ENCODE measurements around the gene PMP22.

PMP22 gene

DNA sequence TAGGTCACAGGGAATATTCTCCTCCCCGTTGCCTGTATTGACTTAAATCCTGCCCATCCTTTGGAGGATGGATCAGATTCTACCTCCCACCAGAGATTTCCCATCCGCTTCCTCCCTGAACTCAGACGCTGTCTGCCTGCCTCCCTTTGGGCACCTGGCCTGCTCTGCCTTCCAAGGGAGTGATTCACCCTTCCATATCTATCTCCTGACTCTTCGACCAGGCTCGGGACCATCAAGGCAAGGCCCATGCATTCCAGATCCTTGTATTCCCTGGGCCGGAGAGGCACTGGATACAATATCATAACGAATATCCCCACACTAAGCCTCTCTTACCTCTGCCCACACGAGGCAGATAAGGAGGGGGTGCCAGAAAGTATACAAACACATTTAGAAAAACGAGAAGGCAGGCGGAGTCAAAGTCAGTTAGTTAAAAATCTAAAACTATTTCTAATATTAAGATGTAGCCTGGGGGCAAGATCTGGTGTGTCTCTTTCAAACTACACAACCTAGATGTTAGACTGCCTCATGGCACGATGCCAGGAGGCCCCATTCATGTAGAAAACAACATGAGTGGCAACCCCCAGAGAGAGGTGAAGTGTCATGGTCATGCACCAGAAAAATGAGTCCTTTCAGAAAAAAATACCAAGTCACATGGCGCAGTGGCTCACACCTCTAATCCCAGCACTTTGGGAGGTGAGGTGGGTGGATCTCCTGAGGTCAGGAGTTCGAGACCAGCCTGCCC lies 9.2 kb downstream of the PMP22 start:
- TF ChIP-seq TEAD4 (IDR thresholded peaks at IDR 0.05) (no peak), TCF12 (IDR thresholded peaks at IDR 0.05; ENCODE audit: low read depth) (no peak)

DNA sequence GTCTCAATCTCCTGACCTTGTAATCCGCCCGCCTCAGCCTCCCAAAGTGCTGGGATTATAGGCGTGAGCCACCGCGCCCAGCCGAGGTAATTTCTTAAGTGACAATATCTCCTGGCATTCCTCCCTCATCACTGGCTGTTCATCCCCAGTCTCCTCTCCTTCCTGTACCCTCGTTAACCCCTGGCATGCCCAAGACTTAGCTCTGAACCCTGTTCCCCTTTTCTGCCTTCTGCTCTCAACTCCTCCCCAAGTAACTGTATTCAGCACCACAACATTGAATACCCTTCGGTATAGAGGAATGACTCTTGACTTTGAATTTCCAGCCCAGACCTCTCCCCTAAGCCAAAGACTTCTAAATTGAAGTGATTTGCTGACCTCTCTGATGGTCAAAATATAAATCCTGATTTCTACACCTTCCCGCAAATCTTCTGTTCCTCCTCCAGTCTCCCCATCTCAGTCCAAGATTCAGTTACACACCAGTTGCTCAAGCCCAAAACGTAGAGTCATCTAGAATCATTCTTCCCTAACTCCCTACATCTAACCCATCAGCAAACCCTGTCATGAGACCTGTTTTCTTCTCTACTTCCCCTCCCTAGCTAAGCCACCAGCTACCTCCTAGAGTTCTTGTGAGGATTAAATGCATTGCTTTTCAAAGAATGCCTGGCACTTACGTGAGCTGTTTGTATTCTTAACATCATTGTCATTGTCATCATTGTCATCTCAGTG lies 14.8 kb downstream of the PMP22 start:
- no peak for TF ChIP-seq CREB1 (IDR thresholded peaks at IDR 0.05; ENCODE audit: low read depth)
- TF ChIP-seq NFIC (IDR thresholded peaks at IDR 0.05): no peak

DNA sequence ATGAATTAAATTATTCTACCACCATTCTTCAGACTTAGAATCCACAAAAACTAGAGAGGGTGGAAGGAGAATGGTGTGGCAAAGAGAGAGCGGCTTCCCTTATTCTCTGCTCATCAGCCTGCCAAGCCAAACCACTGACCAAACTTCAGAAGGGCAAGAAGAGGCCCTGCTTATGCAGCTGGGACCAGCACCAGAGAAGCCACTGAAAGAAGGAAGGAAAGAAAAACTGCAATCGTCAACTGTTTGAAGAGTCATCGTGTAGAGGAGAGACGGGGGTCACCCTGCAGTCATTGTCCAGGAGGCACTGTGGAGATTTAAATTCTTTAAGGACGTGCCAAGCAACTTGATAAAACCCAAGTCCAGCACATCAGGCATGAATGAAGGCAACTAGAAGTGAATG lies 15.6 kb downstream of the PMP22 start:
- no peak for TF ChIP-seq RAD21 (IDR thresholded peaks at IDR 0.05; ENCODE audit: low read depth)
- no peak for TF ChIP-seq FOXM1 (IDR thresholded peaks at IDR 0.05; ENCODE audit: borderline replicate concordance, low read depth)
- TF ChIP-seq NFIC (IDR thresholded peaks at IDR 0.05): no peak
- TF ChIP-seq CEBPB (IDR thresholded peaks at IDR 0.05): no peak
- TF ChIP-seq CREB1 (IDR thresholded peaks at IDR 0.05; ENCODE audit: low read depth): no peak
- TF ChIP-seq, protein P1, sequence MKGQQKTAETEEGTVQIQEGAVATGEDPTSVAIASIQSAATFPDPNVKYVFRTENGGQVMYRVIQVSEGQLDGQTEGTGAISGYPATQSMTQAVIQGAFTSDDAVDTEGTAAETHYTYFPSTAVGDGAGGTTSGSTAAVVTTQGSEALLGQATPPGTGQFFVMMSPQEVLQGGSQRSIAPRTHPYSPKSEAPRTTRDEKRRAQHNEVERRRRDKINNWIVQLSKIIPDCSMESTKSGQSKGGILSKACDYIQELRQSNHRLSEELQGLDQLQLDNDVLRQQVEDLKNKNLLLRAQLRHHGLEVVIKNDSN (IDR thresholded peaks at IDR 0.05): no peak
- TF ChIP-seq EP300 (IDR thresholded peaks at IDR 0.05; ENCODE audit: borderline replicate concordance): no peak
- no peak for TF ChIP-seq TCF12 (IDR thresholded peaks at IDR 0.05; ENCODE audit: low read depth)
- no peak for TF ChIP-seq ZBTB7A (IDR thresholded peaks at IDR 0.05; ENCODE audit: low read depth)
- TF ChIP-seq EGR1 (IDR thresholded peaks at IDR 0.05): no peak
- TF ChIP-seq TAF1 (IDR thresholded peaks at IDR 0.05; ENCODE audit: low read depth): no peak
- no peak for TF ChIP-seq TEAD4 (IDR thresholded peaks at IDR 0.05)
- no peak for TF ChIP-seq YY1 (IDR thresholded peaks at IDR 0.05; ENCODE audit: low read depth)
- TF ChIP-seq, protein P2, sequence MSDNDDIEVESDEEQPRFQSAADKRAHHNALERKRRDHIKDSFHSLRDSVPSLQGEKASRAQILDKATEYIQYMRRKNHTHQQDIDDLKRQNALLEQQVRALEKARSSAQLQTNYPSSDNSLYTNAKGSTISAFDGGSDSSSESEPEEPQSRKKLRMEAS (IDR thresholded peaks at IDR 0.05): no peak
- TF ChIP-seq, protein P3, sequence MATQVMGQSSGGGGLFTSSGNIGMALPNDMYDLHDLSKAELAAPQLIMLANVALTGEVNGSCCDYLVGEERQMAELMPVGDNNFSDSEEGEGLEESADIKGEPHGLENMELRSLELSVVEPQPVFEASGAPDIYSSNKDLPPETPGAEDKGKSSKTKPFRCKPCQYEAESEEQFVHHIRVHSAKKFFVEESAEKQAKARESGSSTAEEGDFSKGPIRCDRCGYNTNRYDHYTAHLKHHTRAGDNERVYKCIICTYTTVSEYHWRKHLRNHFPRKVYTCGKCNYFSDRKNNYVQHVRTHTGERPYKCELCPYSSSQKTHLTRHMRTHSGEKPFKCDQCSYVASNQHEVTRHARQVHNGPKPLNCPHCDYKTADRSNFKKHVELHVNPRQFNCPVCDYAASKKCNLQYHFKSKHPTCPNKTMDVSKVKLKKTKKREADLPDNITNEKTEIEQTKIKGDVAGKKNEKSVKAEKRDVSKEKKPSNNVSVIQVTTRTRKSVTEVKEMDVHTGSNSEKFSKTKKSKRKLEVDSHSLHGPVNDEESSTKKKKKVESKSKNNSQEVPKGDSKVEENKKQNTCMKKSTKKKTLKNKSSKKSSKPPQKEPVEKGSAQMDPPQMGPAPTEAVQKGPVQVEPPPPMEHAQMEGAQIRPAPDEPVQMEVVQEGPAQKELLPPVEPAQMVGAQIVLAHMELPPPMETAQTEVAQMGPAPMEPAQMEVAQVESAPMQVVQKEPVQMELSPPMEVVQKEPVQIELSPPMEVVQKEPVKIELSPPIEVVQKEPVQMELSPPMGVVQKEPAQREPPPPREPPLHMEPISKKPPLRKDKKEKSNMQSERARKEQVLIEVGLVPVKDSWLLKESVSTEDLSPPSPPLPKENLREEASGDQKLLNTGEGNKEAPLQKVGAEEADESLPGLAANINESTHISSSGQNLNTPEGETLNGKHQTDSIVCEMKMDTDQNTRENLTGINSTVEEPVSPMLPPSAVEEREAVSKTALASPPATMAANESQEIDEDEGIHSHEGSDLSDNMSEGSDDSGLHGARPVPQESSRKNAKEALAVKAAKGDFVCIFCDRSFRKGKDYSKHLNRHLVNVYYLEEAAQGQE (IDR thresholded peaks at IDR 0.05; ENCODE audit: low read depth): no peak

DNA sequence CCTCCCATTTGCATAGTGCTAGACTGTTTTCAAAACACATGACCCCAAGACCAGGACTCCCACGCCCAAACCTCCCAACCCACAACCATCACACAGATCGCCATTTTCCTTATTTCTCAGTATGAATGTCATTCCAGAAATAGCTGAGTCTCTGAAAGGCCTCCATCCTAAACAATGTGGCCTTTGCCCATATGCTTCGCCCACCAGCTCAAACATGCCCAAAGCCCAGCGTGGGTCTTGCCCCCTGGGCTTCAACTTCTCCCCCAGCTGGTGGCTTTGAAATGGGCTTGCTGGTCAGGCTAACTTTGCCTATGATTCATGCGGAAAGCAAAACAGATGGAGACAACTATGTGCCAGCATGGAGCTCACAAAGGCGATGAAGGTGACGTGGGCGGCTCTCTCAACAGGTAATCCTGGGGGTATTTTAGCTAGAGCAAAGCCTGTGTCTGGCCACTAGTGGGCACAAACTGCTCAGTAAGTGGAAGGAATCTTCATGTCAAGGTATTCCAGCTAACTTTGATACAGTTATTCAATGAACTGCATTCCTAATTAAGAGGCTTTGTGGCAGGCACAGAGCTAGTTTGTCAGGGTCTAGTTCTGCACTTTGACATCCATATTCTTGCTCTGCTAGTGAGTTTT lies 17.1 kb downstream of the PMP22 start:
- no peak for TF ChIP-seq FOXM1 (IDR thresholded peaks at IDR 0.05; ENCODE audit: borderline replicate concordance, low read depth)
- TF ChIP-seq RAD21 (IDR thresholded peaks at IDR 0.05; ENCODE audit: low read depth): peak; percentile 60

DNA sequence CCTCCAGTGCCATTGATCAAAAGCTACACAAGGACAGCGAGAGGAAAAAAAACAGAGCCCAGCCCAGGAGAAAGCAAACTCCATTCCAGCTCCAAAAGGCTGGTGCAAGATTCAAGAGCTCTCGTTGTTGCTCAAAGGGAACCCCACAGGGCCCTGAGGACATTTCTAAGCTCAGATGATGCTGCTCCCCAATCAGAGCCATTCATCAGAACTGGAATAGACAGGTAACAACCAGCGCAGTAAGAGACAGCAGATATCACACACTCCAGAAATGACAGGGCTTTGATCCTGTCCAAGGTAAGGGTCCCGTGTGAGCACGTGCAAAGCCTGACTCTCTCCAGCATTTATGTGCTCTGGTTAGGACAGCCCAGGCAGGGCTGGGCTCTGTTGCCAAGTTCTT lies 20.1 kb downstream of the PMP22 start:
- TF ChIP-seq EGR1 (IDR thresholded peaks at IDR 0.05): no peak
- TF ChIP-seq YY1 (IDR thresholded peaks at IDR 0.05; ENCODE audit: low read depth): no peak
- TF ChIP-seq, protein P3 (IDR thresholded peaks at IDR 0.05; ENCODE audit: low read depth): no peak
- TF ChIP-seq TEAD4 (IDR thresholded peaks at IDR 0.05): no peak
- no peak for TF ChIP-seq NFIC (IDR thresholded peaks at IDR 0.05)
- TF ChIP-seq, protein P1 (IDR thresholded peaks at IDR 0.05): no peak
- TF ChIP-seq CREB1 (IDR thresholded peaks at IDR 0.05; ENCODE audit: low read depth): no peak

DNA sequence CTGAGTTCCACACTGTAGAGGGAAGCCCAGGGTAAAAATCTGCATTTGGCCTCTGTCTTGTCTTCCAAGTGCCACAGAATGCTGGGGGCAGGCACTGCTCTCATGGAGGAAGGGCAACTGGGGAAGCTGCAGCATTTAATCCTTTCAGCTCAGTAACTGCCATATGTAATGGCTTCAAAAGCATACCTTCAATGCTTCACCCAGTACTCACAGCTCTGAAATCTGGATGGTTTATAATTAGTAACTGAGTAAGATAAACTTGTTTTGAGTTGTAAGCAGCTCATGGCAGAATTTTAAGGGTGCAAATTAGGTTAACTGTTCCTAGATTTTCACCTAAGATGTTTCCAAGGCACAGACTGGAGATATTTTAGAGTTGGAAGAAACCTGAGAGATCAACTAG lies 24.5 kb downstream of the PMP22 start:
- no peak for TF ChIP-seq CEBPB (IDR thresholded peaks at IDR 0.05)
- no peak for TF ChIP-seq CREB1 (IDR thresholded peaks at IDR 0.05; ENCODE audit: low read depth)
- no peak for TF ChIP-seq EGR1 (IDR thresholded peaks at IDR 0.05)
- TF ChIP-seq RAD21 (IDR thresholded peaks at IDR 0.05; ENCODE audit: low read depth): no peak
- TF ChIP-seq FOXM1 (IDR thresholded peaks at IDR 0.05; ENCODE audit: borderline replicate concordance, low read depth): no peak
- no peak for TF ChIP-seq NFIC (IDR thresholded peaks at IDR 0.05)
- TF ChIP-seq ZBTB7A (IDR thresholded peaks at IDR 0.05; ENCODE audit: low read depth): no peak
- TF ChIP-seq TEAD4 (IDR thresholded peaks at IDR 0.05): no peak
- TF ChIP-seq TCF12 (IDR thresholded peaks at IDR 0.05; ENCODE audit: low read depth): no peak
- TF ChIP-seq, protein P1 (IDR thresholded peaks at IDR 0.05): no peak
- TF ChIP-seq, protein P3 (IDR thresholded peaks at IDR 0.05; ENCODE audit: low read depth): no peak
- no peak for TF ChIP-seq TAF1 (IDR thresholded peaks at IDR 0.05; ENCODE audit: low read depth)
- TF ChIP-seq YY1 (IDR thresholded peaks at IDR 0.05; ENCODE audit: low read depth): no peak
- TF ChIP-seq, protein P2 (IDR thresholded peaks at IDR 0.05): no peak

Measured in Ishikawa (cell line).